Smooth muscle cell (in vitro differentiated cells): ENCODE measurements around the gene ATRNL1. TPM values are rescaled to one million over a fixed set of nuclear protein-coding genes. Genes with fewer than 3 reads are reported as not detected.
"Not testable (repeated sequence)": the region's sequence is repeated elsewhere in the genome, so short reads cannot be mapped to it uniquely, and the experiment has no call there.

Source experiments
- DNase-seq: peaks from one replicate; lab custom pipeline; 2025; ENCODE audit not compliant: unreplicated experiment; lab: John Stamatoyannopoulos, UW
- H2AFZ ChIP-seq: fragments of 200-600 bp; sonication (generic); 2 replicates; pipeline ENCODE4 v1.6.0; 2016; ENCODE audit warnings: antibody characterized with exemption, low read depth, mild to moderate bottlenecking
- H3F3A ChIP-seq: fragments of 200-600 bp; sonication (generic); 2 replicates; pipeline ENCODE4 v1.6.0; 2017; ENCODE audit warnings: antibody characterized with exemption, low read depth
- H3K27ac ChIP-seq: fragments of 200-600 bp; sonication (generic); 2 replicates; pipeline ENCODE4 v1.5.1; 2016; ENCODE audit warnings: low read depth, mild to moderate bottlenecking
- H3K27me3 ChIP-seq: fragments of 200-600 bp; sonication (generic); 2 replicates; pipeline ENCODE4 v1.6.1; 2016; ENCODE audit warnings: low read depth, mild to moderate bottlenecking
- H3K36me3 ChIP-seq: fragments of 200-600 bp; sonication (generic); 2 replicates; pipeline ENCODE4 v1.5.1; 2016; ENCODE audit warnings: low read depth
- H3K4me1 ChIP-seq: fragments of 200-600 bp; sonication (generic); 2 replicates; pipeline ENCODE4 v1.5.1; 2016; ENCODE audit warnings: low read depth
- H3K4me2 ChIP-seq: fragments of 200-600 bp; sonication (generic); 2 replicates; pipeline ENCODE4 v1.6.0; 2016; ENCODE audit warnings: mild to moderate bottlenecking
- H3K4me3 ChIP-seq: fragments of 200-600 bp; sonication (generic); 2 replicates; pipeline ENCODE4 v1.5.1; 2016; ENCODE audit warnings: mild to moderate bottlenecking
- H3K79me2 ChIP-seq: fragments of 200-600 bp; sonication (generic); 2 replicates; pipeline ENCODE4 v1.6.0; 2016; ENCODE audit warnings: low read depth, mild to moderate bottlenecking
- H3K9ac ChIP-seq: fragments of 200-600 bp; sonication (generic); 2 replicates; pipeline ENCODE4 v1.6.0; 2016; ENCODE audit warnings: low read depth
- H3K9me3 ChIP-seq: fragments of 200-600 bp; sonication (generic); replicated peaks from 2 replicates; pipeline ENCODE4 v1.5.1; 2016; ENCODE audit warnings: low read depth
- H4K20me1 ChIP-seq: fragments of 200-600 bp; sonication (generic); 2 replicates; pipeline ENCODE4 v1.6.0; 2016; ENCODE audit warnings: low read depth
- CTCF ChIP-seq: fragments of 200-600 bp; sonication (generic); IDR thresholded peaks from 2 replicates; pipeline ENCODE4 v1.5.1; 2017; ENCODE audit warnings: borderline replicate concordance, mild to moderate bottlenecking, antibody characterized with exemption; ENCODE audit not compliant: insufficient read depth, poor library complexity, severe bottlenecking
- WGBS: methylation state at CpG from one replicate; pipeline ENCODE4 v1.1.7; 2016; ENCODE audit warnings: low lambda C conversion rate; 5-methylcytosine and 5-hydroxymethylcytosine counted together
- polyA plus RNA-seq: library from polyadenylated mRNA; unstranded; fragments of >200 nt; fragmentation: Nextera tagmentation; extraction: Ambion mirVana; gene quantifications from 2 replicates; pipeline ENCODE4 v1.2.1, GENCODE V29; 2016
- total RNA-seq: library from RNA; depleted of rRNA; stranded (reverse); fragments of >200 nt; gene quantifications from 2 replicates; pipeline ENCODE4 v1.2.3, GENCODE V29; 2014

Gene ATRNL1
- total and polyA plus RNA-seq, 2 experiments from 2014 or later: 2.7 to 14.9 TPM

- no peaks in the 10 kb centered on the region for H3K36me3 ChIP-seq
Observed at GRCh38 chr10:115321360-115321759, 228.2 kb downstream of the ATRNL1 start.

GRCh38 chr10:115328331-115328730 lies 235.2 kb downstream of the ATRNL1 start:
- H3K4me2 ChIP-seq: no peak overlapping the region
- no peak overlapping the region for H3K9ac ChIP-seq
- H3K9me3 ChIP-seq: no peaks in the 10 kb centered on the region
- DNase-seq: no peak
- 98% methylated on average over 2 of the region's 2 CpGs for WGBS
- no peak overlapping the region for H2AFZ ChIP-seq
- no peaks in the 10 kb centered on the region for H4K20me1 ChIP-seq
- H3F3A ChIP-seq: no peaks in the 10 kb centered on the region
- H3K27ac ChIP-seq: no peak overlapping the region
- no peaks in the 10 kb centered on the region for H3K4me1 ChIP-seq
- H3K36me3 ChIP-seq: no peaks in the 10 kb centered on the region
- no peaks in the 10 kb centered on the region for H3K27me3 ChIP-seq
- H3K79me2 ChIP-seq: no peaks in the 10 kb centered on the region
- H3K4me3 ChIP-seq: no peak overlapping the region
- no peak for TF ChIP-seq CTCF

More at GRCh38 chr10:115321360-115321759, 228.2 kb downstream of the ATRNL1 start:
- Histone ChIP-seq H3K4me2 (no peak overlapping the region), H3K9me3 (no peaks in the 10 kb centered on the region), H3K27ac (no peak overlapping the region), H4K20me1 (no peaks in the 10 kb centered on the region), H2AFZ (no peak overlapping the region), H3K9ac (no peak overlapping the region), H3K27me3 (no peaks in the 10 kb centered on the region), H3K79me2 (no peaks in the 10 kb centered on the region), H3F3A (no peaks in the 10 kb centered on the region), H3K4me1 (no peaks in the 10 kb centered on the region), H3K4me3 (no peak overlapping the region)
- no peak for DNase-seq
- TF ChIP-seq CTCF: no peak
- 85% methylated on average over 2 of the region's 2 CpGs for WGBS

- no peaks in the 10 kb centered on the region for H3K79me2 ChIP-seq
- H4K20me1 ChIP-seq: no peaks in the 10 kb centered on the region
- H3K36me3 ChIP-seq: no peaks in the 10 kb centered on the region
- no peaks in the 10 kb centered on the region for H3K4me1 ChIP-seq
- no peak overlapping the region for H3K4me2 ChIP-seq
- DNase-seq: no peak
- no peaks in the 10 kb centered on the region for H3F3A ChIP-seq
- H2AFZ ChIP-seq: no peak overlapping the region
- H3K9ac ChIP-seq: no peak overlapping the region
- H3K9me3 ChIP-seq: no peaks in the 10 kb centered on the region
- no peak for TF ChIP-seq CTCF
- 83% methylated on average over 1 of the region's 1 CpG for WGBS
- H3K27ac ChIP-seq: no peak overlapping the region
- H3K4me3 ChIP-seq: no peak overlapping the region
- H3K27me3 ChIP-seq: no peaks in the 10 kb centered on the region
Observed at GRCh38 chr10:115335366-115335765, 242.2 kb downstream of the ATRNL1 start.

- H2AFZ ChIP-seq: no peak overlapping the region
- 9% methylated on average over 2 of the region's 2 CpGs for WGBS
- H3K4me3 ChIP-seq: no peak overlapping the region
- no peak overlapping the region for H3K9ac ChIP-seq
- H4K20me1 ChIP-seq: no peaks in the 10 kb centered on the region
- no peaks in the 10 kb centered on the region for H3K79me2 ChIP-seq
- no peaks in the 10 kb centered on the region for H3K4me1 ChIP-seq
- peak; percentile 81 for TF ChIP-seq CTCF
- no peaks in the 10 kb centered on the region for H3F3A ChIP-seq
- H3K27me3 ChIP-seq: no peaks in the 10 kb centered on the region
- no peak for DNase-seq
- H3K4me2 ChIP-seq: no peak overlapping the region
- H3K36me3 ChIP-seq: no peaks in the 10 kb centered on the region
- H3K27ac ChIP-seq: no peak overlapping the region
- no peaks in the 10 kb centered on the region for H3K9me3 ChIP-seq
Observed at GRCh38 chr10:115355162-115355760, 262.1 kb downstream of the ATRNL1 start.

- H3K27ac ChIP-seq, H3K9me3 ChIP-seq, H4K20me1 ChIP-seq, H2AFZ ChIP-seq, H3K4me1 ChIP-seq, DNase-seq, H3K9ac ChIP-seq, H3K27me3 ChIP-seq, H3K4me3 ChIP-seq, H3K36me3 ChIP-seq, H3K79me2 ChIP-seq, H3F3A ChIP-seq, H3K4me2 ChIP-seq: not testable (repeated sequence)
- 83% methylated on average over 18 of the region's 18 CpGs for WGBS
Observed at GRCh38 chr10:115367920-115368319, 274.8 kb downstream of the ATRNL1 start.
